ENCODE data around the gene RARRES1.

Gene RARRES1, protein sequence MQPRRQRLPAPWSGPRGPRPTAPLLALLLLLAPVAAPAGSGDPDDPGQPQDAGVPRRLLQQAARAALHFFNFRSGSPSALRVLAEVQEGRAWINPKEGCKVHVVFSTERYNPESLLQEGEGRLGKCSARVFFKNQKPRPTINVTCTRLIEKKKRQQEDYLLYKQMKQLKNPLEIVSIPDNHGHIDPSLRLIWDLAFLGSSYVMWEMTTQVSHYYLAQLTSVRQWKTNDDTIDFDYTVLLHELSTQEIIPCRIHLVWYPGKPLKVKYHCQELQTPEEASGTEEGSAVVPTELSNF

DNA sequence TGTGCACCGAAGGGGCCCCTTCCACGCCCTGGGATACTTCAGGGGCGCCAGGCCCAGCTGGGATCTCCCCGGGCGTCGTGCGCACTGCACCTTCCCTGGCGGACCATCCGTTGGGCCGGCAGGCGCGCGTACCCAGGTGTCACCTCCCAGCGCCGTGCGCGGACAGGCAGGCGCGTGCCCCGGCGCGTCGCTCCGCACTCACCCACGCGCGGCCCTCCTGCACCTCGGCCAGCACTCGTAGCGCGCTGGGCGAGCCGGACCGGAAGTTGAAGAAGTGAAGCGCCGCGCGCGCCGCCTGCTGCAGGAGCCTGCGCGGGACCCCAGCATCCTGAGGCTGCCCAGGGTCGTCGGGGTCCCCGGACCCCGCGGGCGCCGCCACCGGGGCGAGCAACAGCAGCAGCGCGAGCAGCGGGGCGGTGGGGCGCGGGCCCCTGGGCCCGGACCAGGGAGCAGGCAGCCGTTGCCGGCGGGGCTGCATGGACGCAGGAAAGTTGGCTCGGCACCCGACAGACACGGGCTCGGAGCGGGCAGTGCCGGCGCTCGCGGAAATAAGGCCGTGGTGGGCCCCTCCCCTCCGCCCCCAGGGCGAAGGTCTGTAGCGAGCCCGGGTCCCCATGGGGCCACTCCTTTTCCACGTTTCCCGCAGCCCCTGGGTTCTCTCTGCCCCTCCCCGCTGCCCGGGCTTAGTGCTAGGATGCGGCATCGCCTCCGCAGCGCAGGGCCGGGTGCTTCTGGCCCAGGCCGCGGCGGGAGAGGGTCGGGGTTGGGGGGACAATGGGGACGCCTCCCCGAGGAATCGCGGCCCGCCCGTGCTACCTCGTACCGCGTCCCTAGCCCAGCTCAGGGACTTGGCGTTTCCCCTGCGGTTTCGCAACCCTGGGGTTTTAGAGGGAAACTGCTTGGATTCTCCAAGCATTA lies at the start of gene RARRES1:
TSS of gene RARRES1 (minus strand) at position 520 of the 918 bp plus-strand sequence. CDS start at position 478, 42 bp downstream.
- in situ Hi-C loops (cut with HindIII; ENCODE audit: low sequenced_read_pairs), result no loop called here

DNA sequence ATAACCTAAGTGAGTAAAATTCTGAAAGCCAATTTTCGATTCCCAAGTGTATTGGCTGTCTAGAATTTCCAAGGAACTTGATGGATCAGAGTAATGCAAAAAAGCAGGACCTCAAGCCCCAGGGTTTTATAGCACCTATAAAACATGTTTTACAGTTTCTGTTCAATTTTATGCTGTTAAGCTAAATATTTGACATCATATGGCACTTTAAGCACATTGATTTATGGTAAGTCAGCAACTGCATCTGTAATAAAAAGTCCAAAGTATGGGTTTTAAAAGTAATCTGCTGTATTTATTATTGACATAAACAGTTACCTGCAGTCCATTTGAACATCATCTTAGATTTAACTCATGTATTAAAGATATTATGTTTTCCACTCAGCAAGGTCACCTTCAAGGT lies 49.6 kb upstream of the RARRES1 start:
- in situ Hi-C loops (cut with HindIII; ENCODE audit: low sequenced_read_pairs), result no loop called here

DNA sequence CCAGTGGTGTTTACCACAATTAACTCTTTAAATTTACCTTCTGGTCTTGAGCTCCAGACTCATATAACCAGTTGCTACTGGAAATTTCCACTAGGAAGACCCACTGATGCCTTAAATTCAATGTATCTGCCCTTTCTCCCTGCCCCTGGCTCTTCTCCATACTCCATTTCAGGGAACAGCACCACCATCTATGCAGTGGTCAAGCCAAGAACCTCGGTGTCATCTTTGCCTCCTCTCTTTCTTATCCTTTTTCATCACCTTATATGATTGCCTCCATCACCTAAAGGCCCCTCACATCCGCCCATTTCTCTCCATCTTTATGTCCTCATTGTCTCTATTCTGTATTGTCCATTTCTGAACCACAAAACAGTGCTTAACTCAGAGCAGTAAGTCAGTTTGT lies 48.9 kb upstream of the RARRES1 start:
- in situ Hi-C loops (cut with HindIII; ENCODE audit: low sequenced_read_pairs), result no loop called here

DNA sequence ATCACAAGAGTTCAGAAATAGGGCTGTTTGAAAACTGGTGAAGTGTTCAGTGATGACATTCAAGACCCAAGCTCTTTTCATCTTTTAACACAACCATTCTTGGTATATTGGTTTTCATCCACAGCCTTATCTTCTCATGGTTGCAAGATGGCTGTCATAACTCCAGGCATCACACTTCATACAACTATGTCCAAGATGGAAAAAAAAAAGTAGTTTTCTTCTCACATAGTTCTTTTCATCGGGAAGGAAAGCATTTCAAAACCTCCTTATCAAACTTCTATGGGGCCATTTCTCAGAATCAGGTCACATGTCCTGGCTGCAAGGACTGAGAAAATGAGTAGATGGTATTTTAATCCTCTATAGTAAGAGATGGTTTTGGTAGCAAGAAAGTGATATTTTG lies 48.5 kb upstream of the RARRES1 start:
- in situ Hi-C loops (cut with HindIII; ENCODE audit: low sequenced_read_pairs), result no loop called here

DNA sequence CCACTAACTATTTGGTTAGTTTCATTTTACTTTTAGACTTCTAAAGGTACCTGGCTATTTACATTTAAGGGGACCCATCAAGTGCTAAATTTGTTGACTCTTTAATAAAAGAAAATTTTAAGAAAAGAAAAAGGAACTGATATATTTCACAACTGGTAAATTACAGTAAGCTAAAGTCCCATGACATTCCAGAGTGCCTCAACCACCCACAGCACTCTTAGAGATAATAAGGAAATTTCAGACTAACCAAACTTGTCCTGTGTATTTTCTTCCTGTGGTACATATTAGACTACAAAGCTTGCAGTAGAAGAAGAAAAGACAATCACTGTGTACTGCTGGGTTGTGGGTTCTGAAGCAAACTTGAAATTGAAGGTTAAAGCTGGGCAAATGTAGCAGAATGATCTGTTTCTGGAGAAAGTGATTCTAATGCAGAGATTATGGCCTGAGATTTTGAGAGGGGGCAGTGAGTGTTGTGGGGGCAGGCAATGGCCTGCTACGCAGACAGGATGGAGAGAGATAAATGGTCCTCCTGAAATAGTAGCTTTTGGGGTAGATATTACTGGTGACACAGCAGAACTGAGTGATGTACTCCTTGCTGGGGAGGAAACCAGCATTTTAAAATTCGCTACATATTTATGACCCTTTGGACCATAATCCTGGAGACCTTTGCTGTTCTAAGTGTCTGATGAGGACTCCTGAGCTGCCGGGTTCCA lies 45.1 kb upstream of the RARRES1 start:
- in situ Hi-C loops (cut with HindIII; ENCODE audit: low sequenced_read_pairs), result no loop called here

DNA sequence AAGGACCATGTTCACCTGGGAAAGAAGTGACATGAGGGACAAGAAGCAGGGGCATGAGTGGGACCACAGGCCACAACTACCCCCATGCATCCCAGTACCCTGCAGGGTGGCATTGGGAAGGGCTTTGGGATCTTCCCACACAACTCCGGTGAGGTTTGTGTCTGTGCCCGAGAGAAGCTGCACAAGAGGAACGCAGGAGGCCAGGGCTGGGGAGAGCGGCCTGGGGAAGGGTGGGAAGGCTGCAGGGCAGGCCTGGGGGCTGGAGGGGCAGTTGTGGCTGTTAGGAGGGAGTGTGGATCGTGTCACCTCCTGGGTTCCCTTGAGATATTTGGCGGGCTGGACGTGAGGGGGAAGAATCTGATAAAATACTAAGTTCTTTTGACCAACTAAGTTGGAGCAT lies 44.3 kb upstream of the RARRES1 start:
- in situ Hi-C loops (cut with HindIII; ENCODE audit: low sequenced_read_pairs), result no loop called here

DNA sequence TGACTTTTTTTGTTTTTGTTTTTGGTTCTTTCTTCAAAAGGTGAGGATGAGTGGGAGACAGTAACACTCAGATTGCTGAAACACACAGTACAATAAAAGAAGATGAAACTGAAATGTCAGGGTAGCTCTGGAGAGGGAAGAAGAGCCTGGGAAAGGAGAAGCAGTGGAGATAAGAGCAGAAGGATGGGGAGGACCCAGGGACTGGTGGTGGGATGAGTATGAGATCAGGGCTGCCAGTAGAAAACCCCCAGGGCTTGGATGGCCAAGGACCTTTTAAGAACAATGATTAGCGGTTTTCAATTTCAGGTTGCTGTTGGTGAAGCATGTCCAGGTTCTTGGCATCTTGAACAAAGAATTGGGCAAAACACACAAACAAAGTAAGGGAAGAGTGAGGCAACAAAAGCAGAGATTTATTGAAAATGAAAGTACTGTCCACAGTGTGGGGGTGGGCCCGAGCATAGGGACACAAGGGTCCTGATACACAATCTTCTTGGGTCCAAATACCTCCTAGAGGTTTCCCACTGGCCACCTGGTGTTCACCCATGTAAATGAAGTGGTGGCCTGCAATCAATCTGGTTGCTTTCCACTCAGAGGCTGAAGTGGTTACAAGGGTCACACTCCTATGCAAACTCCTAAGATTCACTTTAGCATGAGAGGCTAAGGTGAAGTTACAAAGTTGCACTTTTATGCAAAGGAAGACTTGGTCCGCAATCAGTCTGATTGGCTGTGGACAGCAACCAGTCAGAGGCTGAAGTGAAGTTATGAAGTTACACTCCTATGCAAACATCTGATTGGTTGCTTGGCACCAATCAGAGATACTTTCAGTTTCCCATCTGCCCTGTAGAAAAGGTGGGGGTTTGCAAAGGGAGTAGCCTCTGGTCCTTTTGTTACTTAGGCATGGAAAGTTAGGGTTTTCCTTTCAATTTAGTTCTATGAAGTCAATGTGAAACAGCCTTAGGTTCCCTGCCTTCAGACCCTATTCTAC lies 43.5 kb upstream of the RARRES1 start:
- in situ Hi-C loops (cut with HindIII; ENCODE audit: low sequenced_read_pairs), result no loop called here

DNA sequence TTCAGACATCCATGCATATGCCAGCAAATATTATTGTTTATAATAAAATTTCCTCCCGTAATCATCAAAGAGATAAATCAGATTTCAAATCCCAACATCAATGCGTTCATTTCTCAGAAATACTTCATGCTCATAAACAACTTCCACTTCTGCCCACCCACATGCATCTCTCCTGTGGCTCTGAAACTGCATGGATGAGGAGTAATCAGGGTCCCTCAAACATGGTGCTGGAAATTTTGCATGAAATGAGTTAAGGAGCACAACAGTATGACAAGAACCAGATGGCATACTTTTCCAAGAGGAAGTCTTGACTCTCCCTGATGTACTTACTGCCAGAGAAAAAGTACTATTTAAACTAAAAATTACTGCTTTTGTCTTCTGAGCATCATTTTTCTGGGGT lies 42.7 kb upstream of the RARRES1 start:
- in situ Hi-C loops (cut with HindIII; ENCODE audit: low sequenced_read_pairs), result no loop called here

DNA sequence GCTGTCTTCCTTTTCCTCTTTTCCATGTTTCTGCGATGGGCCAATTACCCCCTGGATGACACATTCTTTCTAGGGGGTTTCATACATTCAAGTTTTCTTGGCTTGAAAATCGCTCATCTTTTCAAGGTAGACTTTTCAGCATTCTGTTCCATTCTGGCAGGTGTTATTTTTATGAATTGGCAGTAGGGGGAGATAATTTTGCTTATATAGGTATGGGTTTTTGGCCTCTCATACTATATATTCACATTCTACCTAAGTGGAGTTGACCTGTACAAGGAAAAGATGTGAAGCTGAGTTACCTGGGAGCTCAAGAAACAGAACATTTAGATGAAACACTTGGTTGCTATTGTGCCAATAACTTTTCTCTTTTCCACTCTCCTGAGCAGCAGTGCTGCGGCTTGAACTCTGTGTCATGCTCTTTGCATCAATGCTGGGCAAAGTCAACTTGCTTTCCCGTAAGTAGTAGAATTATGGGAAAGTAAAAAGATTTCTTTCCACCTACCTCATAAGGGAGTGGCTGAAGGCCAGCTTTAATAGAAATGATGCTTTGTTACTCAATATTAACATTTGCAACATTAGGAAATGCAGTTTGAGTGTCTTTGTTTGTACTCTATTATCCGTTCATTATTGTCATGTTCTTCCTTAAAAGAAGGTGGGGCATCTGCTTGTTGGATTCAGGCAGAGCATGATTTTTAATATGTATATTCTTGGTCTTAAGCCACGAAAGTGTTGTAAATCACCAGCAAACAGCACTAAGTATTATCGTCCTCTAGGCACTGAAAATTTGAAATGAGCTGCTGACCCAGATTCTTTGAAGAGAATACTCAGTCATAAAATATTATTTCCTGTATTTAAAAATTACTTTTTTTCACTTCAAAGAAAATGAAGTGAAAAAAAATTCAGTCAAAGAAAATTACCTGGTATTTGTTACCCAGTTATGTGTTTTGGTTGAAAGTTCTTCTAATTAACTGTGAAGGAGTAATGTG lies 41.9 kb upstream of the RARRES1 start:
- in situ Hi-C loops (cut with HindIII; ENCODE audit: low sequenced_read_pairs), result no loop called here

DNA sequence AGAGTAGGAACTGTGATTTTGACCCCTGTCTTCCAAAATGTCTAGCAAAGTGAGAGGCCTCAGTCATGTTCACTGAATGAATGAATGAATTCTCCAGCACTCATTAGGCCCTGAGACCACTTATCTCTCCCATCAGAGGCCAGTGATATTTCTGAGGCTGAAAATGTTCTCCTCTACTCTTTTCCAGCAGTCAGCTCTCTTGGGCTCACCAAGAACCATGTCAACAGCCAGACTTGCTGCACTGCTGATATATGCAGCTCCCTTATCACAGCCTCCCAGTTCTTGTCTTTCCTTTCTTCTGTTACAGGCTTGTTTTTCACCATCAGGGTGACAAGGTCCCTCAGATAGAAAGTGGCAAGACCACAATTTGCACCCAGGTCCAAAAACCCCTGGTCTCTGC lies 40.9 kb upstream of the RARRES1 start:
- in situ Hi-C loops (cut with HindIII; ENCODE audit: low sequenced_read_pairs), result no loop called here

DNA sequence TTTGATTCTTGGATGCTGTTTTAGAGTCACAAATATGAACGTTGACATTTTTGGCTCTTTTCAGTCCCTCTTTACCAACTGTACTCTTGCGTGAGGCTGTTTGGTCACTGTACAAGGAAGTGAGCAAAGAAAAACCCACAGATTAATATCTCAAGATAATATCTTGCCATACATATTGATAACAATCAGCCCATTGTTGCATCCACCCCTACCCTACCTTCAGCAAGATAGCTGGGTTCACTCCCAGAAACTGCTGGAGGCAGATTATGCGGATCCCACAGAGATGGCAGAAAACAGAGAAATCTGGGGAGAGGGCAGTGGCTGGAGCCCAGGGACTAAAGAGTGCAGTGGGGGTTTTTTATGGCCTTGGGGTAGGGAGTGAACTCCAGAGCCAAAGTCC lies 39.7 kb upstream of the RARRES1 start:
- in situ Hi-C loops (cut with HindIII; ENCODE audit: low sequenced_read_pairs), result no loop called here

DNA sequence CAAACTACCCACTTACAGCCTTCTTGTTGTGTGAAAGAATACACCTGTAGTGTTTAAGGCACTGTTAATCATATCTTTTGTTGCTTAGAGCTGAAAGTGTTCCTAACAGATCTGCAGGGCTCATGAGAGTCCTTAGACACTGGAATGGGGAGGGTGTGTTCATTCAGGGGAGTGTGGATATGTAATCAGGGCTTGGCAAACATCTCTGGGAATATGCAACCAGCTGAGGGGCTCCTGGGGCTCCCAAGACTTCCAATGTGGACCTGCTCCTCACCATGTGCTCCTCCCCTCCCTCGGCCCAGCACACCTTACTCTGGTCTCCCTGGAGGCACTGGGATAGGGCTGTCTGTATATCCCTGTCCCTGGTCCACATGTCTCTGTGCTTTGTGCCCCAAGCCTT lies 39.3 kb upstream of the RARRES1 start:
- in situ Hi-C loops (cut with HindIII; ENCODE audit: low sequenced_read_pairs), result no loop called here

DNA sequence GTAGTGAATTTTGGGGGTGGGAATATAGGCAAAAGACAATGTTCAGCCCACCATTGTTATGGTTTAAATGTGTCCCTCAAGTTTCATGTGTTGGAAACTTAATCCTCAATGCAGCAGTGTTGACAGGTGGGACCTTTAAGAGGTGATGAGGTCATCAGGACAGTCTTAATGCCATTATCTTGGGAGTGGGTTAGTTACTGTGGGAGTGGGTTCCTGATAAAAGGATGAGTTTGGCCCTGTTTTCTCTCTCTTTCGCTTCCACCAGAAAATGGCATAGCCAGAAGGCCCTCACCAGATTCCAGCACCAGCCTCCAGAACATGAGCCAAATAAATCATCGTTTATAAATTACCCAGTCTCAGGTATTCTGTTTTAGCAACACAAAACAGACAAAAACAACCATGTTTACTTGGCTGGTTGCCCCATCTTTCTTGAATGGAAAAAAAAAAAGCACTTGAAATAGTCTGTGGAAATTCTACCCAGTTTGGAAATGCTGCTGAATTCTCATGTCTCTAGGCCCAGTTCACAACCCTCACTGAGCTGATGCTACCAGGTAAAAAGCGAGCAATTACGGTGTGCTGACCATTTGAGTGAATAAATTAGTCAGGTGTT lies 38.6 kb upstream of the RARRES1 start:
- in situ Hi-C loops (cut with HindIII; ENCODE audit: low sequenced_read_pairs), result no loop called here

DNA sequence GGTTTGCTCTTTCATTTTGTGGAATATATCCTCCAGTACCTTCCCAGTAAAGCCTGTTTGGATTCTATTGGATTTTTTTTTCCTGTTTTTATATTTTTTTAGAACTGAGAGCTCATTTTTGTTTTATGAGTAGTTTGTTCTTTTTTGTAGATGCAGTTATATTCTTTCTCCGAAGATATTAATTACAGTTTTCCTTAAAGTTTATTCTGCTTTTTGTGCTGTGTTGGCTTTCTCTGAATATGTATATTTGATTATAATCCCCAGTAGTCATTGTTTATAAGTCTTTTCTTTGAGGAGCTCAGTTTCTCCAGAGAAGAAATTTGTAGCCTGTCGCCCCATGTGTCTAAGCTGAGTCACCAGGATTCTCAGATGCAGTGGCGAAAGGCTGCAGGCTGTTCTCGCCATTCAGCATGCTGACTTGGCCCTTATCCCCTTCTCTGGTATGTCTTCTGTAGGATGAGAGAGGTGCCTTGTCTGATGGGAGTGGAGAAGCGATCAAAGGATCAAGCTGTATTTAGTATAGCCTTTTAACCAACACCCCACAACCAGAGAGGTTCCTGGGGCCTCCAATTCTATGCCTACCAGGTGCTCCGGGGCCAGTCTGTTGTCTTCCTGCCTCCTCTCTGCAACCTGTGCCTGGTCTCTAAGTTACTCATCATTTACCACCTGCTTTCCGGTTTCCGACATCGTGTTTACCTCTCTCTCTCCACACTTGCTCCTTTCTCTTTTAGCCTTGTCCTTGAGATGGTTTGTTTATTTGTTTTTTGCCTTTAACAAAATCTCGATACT lies 37.9 kb upstream of the RARRES1 start:
- in situ Hi-C loops (cut with HindIII; ENCODE audit: low sequenced_read_pairs), result loop anchor here (10.0 kb wide), 1 partner anchor 65 kb away; no protein-coding TSS in a partner anchor

DNA sequence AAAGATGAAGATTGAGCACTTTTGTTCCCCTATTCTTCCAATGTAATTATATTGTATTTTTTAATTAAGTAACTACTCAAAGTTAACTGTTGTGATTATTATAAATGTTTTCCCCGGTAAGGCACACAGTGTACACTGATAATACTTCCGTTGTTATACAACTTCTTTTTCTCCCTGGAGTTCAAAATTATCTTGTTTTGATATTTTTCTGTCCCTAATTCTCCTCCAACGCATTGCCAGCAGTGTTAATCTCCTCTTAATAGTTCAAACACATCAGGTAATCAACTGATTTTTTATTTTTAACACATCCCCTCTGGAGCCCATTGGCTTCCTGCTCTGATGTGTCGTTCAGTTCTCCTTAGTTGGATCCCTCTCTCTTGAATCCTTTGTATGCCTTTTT lies 37.3 kb upstream of the RARRES1 start:
- in situ Hi-C loops (cut with HindIII; ENCODE audit: low sequenced_read_pairs), result loop anchor here (10.0 kb wide), 1 partner anchor 65 kb away; no protein-coding TSS in a partner anchor

DNA sequence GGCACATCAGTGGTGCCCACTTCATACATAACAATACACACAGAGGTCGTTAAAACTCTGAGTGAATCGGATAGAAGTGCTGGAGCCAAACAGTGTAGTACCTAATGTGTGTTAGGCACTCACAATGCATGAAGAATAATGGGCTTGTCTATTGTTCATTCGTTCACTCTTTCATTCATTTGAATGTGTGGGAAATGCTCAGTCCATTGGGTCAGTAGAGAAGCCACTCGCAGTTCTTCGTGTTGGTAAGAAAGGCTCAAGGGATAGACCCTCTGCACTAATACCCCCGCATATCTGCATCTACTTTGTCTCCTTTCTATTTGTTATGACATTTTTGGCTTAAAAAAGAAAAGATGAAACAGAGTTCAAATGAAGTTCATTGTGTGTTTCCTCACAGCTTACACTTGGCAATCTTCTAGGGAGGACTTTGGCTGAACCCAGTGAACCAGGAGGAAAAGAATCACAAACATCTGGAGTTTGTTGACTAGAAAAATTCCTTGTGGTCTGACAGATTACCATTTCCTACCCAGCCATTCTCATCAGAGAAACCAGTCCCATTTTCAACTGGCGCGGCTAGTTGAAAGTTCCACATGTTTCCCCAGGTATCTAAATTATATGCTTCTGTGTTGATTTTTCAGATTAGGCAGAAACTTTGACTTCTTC lies 36.8 kb upstream of the RARRES1 start:
- in situ Hi-C loops (cut with HindIII; ENCODE audit: low sequenced_read_pairs), result loop anchor here (10.0 kb wide), 1 partner anchor 64 kb away; no protein-coding TSS in a partner anchor

DNA sequence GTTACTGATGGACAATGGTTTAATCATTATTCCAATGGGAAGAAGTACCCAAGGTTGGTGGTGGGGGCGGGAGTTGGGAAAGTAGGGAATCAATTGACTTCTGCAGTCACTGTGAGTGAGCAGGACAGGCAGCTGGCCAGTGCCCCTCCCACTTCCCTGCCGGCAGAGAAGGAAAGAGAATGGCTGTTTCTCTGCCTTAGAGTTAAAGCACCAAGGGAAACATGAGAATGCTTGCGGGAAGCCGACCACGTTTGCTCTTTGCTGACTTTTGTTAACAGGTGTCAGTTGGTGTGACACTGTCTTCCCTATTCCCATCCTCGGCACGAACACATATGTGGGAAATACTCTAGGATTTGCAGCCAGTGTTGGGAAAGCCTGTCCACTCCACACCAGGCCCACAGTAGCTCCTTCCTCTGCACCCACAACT lies 36.1 kb upstream of the RARRES1 start:
- in situ Hi-C loops (cut with HindIII; ENCODE audit: low sequenced_read_pairs), result loop anchor here (10.0 kb wide), 1 partner anchor 64 kb away; no protein-coding TSS in a partner anchor
